GM12801 (cell line): ENCODE results near the gene ETV5.

ENCODE experiments used
- TF ChIP-seq, protein P1 (sequence below): IDR thresholded peaks from one replicate; pipeline ENCODE4 v1.5.1; 2011; ENCODE audit warnings: control low read depth; ENCODE audit not compliant: insufficient read length; ENCODE audit errors: extremely low read depth

Gene ETV5

DNA sequence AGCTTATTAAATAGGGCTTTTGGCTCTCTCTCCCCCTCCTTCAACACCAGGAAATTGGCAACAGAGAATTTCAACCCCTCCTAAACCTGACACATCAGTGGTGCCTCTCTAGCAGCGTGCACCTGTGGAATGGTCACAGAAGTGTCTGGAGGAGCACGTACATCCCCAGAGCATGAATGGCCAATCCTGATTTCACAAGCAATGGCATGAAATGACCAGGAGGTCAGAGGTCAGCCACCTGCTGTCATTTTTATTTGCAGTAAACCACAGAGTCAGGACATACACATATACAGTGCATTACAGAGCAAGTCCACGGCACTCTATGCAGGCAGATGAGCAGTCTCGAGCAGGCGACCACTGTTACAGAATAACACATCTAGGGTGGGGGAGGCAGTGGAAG lies 25.1 kb upstream of the ETV5 start:
- TF ChIP-seq, protein P1, sequence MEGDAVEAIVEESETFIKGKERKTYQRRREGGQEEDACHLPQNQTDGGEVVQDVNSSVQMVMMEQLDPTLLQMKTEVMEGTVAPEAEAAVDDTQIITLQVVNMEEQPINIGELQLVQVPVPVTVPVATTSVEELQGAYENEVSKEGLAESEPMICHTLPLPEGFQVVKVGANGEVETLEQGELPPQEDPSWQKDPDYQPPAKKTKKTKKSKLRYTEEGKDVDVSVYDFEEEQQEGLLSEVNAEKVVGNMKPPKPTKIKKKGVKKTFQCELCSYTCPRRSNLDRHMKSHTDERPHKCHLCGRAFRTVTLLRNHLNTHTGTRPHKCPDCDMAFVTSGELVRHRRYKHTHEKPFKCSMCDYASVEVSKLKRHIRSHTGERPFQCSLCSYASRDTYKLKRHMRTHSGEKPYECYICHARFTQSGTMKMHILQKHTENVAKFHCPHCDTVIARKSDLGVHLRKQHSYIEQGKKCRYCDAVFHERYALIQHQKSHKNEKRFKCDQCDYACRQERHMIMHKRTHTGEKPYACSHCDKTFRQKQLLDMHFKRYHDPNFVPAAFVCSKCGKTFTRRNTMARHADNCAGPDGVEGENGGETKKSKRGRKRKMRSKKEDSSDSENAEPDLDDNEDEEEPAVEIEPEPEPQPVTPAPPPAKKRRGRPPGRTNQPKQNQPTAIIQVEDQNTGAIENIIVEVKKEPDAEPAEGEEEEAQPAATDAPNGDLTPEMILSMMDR = no peak

DNA sequence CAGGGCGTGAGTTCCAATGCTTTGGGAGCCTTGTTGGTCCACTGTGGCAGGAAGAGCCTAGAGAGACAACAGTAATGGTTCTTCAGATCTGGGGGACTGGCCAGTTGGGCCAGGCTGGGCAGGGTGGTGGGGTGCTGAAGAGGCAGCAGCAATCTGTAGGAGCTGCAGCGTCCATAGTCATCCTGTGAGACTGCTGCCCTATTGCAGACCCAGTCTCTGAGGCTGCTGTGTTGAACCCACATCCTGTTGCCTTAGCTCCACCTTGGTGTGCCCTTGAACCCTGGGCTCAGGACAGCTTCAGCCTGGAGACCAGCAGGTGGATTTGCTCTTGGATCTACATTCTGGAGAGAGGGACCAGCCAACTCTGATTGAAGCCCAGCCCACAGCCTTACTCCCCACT lies 23.6 kb upstream of the ETV5 start:
- TF ChIP-seq, protein P1 = no peak

DNA sequence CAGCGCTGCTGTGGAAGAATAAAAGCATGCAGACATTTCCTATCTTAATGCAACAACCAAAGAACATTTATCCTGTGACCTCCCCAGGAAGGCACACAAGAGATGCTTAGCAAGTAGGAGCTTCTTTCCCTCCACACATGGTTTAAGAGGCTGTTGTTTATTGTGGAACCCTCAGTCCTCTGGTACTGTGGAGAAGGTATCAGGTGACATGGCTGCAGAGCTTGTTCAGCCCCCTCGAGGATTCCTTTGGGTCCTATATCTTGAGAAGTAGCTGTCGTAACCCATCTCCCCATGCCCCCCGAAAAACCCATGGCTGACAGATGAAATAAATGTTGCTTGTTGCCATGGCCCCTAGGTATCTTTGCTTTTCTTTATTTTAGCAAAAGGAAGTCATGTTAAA lies 20.3 kb upstream of the ETV5 start:
- TF ChIP-seq, protein P1 = no peak

DNA sequence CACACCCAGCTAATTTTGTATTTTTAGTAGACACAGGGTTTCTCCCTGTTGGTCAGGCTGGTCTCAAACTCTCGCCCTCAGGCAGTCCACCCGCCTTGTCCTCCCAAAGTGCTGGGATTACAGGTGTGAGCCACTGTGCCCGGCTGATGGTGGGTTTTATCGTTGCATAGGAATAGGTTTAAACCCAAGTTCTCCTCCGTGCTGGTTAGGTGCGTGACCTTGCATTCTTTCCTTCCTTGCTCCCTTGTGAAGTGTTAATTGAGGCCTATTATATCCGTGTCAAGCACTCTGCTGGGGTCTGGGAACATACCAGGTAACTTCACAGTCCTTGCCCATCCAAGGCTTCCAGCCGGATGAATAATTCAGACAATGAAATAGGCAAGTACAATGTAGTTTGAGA lies 19.3 kb upstream of the ETV5 start:
- TF ChIP-seq, protein P1 = no peak

DNA sequence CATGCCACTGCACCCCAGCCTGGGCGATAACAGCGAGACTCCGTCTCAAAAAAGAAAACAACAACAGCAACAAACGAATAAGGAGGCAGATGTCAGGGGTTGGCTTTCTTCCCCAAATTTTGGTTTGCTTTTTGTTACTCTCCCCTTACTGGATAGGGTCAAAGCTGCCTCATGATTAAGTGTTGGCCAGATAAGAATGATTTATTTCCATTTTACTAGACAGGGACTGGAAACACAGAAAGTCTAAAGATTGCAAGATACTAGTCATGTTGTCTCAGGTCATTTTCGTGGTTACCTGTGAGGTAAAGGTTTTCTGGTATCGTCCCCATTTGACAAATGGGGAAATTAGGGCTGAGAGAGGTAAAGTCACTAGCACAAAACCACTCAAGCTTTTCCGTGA lies 18.6 kb upstream of the ETV5 start:
- TF ChIP-seq, protein P1 = no peak

DNA sequence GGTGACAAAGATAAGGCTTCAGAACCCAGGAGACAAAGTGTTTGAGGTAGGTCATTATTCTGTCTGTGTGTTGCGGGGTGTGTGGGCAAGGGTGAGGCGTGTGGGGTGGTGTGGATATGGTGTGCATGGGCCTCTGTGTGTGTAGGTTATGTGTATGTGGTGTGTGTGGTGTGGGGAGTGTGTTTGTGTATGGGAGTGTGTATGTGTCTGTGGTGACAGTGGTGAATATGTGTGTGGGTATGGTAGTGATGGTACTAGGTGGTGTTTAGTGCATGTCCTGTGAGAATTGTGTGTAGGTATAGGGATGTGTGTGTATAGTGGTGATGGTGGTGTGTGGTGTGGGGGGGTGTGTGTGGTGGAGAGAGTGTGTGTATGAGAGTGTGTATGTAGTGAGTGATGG lies 16.2 kb upstream of the ETV5 start:
- TF ChIP-seq, protein P1 = no peak

DNA sequence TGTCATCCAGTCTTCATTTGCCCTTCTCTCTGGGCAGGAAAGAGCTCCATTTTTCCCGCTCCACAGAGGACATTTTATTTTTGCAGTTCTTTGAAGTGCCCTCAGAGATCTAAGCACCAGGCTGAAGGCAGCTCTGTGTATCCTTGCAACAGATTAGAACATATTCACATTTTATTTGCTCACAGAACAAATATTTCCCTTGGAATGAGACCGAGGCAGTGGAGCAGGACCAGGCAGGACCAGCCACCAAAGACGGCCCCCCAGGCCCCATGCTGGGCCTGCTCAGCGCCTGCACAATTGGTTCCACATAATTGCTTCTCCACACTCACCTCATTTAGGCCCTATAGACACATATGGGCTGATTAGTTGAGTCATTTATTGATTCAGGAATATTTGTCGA lies 15.7 kb upstream of the ETV5 start:
- TF ChIP-seq, protein P1 = no peak

DNA sequence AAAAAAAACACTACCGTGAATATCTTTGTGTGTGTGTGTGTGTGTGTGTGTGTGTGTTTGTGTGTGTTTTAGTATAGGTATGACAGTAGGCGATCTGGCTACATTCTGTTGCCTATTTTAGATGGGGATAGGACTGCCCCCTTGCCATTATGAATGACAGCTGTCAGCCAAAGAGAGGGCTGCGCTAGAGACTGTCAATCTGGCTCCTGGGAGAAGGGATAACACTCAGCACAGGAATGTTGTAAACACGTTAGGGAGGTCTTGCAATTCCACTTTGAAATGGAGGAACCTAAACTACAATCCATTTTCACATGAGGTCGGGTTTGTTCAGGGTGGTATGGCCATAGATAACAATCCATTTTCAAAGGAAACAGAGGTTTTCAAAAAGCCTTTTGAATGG lies 14.1 kb upstream of the ETV5 start:
- TF ChIP-seq, protein P1 = no peak
